WERI-Rb-1 (cell line): ENCODE results near the gene YIPF5.

Experiments used
- DNase-seq: peaks from one replicate; pipeline ENCODE4 v3.0.0-alpha.2; 2020
- H3K27ac ChIP-seq: fragments of 250-450 bp; sonication (Bioruptor Pico); 2 replicates; pipeline ENCODE4 v1.5.1; 2020; ENCODE audit warnings: mild to moderate bottlenecking, moderate library complexity
- H3K27me3 ChIP-seq: fragments of 250-450 bp; sonication (Bioruptor Pico); 2 replicates; pipeline ENCODE4 v1.5.1; 2021; ENCODE audit warnings: mild to moderate bottlenecking, low read depth, moderate library complexity; ENCODE audit not compliant: insufficient read depth, severe bottlenecking
- H3K36me3 ChIP-seq: fragments of 250-450 bp; sonication (Bioruptor Pico); 2 replicates; pipeline ENCODE4 v1.5.1; 2020; ENCODE audit warnings: mild to moderate bottlenecking, moderate library complexity
- H3K4me3 ChIP-seq: 2 replicates; pipeline ENCODE4 v1.5.1; 2011; ENCODE audit warnings: low read depth, mild to moderate bottlenecking, control low read depth, low read length
- H3K9me3 ChIP-seq: fragments of 250-450 bp; sonication (Bioruptor Pico); 2 replicates; pipeline ENCODE4 v1.5.1; 2021; ENCODE audit warnings: mild to moderate bottlenecking, moderate library complexity; ENCODE audit not compliant: severe bottlenecking
- CTCF ChIP-seq: IDR thresholded peaks from 2 replicates; pipeline ENCODE4 v1.5.1; 2011; ENCODE audit warnings: low read depth, mild to moderate bottlenecking, control low read depth, inconsistent platforms, low read length

Gene YIPF5

DNA sequence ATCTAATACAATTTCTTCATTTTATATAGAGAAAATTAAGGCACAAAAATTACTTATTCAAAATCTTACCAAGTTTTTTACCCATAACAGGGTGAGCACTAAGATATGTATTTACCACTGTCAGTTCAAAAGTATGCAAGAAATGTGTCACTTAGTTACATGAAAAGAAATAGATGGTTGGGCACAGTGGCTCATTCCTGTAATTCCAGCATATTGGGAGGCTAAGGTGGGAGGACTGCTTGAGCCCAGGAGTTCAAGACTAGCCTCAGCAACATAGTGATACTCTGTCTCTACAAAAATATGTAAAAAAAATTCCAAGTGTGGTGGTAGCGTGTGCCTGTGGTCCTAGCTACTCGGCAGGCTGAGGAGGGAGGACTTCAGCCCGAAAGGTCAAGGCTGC lies 19.4 kb downstream of the YIPF5 start:
- no peaks in the 10 kb centered on the region for H3K27me3 ChIP-seq
- no peaks in the 10 kb centered on the region for H3K9me3 ChIP-seq
- no peak for TF ChIP-seq CTCF
- no peak for DNase-seq
- no peaks in the 10 kb centered on the region for H3K36me3 ChIP-seq
- no peak overlapping the region for H3K27ac ChIP-seq
- H3K4me3 ChIP-seq = no peak overlapping the region

DNA sequence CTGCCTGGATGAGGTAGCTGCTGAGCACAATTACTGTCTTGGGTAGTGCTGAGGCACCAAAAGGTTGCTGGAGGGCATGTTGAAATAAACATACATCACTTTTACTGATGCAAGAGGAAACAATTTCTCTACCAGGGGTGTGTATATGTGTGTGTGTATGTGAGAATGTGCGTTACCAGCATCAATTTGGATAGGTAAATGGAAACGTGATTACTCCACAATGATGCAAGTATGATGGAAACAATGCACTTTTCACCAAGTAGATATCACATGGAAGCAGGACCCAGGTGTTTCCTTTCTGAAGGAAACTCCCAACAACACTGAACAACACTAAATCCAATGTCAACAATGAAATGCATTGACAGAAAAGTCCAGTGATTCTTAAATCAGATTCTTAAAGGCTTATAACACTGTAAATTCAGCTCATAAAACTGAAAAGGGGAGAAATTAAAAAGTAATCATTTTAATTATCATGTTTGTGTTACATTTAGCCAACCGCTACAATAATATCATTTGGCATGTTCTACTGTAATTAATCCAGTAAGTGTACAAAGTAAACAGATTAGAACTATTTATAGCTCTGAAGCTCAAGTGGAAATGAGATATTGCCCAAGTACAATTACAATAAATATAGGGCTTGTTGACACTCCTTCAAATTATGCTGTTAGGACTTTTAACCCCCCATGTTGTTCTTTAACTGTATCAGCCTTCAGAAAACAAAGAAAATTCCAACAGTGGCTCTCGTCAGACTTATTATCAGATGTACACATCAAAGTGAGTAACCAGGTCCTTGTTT lies 25.3 kb downstream of the YIPF5 start:
- Histone ChIP-seq H3K27me3 (no peaks in the 10 kb centered on the region), H3K9me3 (no peaks in the 10 kb centered on the region), H3K36me3 (no peaks in the 10 kb centered on the region), H3K27ac (no peak overlapping the region), H3K4me3 (no peak overlapping the region)
- DNase-seq = no peak
- TF ChIP-seq CTCF = no peak

DNA sequence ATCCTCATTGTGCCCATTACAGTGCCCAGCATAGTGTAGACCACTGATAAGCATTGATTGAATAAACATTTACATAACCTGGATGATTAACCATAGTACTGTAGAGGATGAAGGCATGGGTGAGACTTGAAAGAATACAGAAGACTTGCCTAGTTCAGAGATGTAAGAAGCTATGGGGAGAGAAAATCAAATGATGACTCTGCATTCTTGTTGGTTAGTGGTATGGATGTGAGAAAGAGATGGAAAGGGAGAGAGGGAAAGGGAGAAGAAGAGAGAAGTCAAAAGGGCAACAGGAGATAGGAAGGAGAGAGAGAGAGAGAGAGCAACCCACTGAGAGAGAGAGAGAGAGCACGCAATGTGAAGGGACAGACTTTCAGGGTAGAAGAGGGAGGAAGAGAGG lies 26.8 kb downstream of the YIPF5 start:
- no peaks in the 10 kb centered on the region for H3K27me3 ChIP-seq
- no peak overlapping the region for H3K27ac ChIP-seq
- no peak for TF ChIP-seq CTCF
- no peaks in the 10 kb centered on the region for H3K36me3 ChIP-seq
- DNase-seq = no peak
- no peak overlapping the region for H3K4me3 ChIP-seq
- no peaks in the 10 kb centered on the region for H3K9me3 ChIP-seq

- TF ChIP-seq CTCF = no peak
- no peaks in the 10 kb centered on the region for H3K27me3 ChIP-seq
Observed at GRCh38 chr5:144142824-144143162, 27.7 kb downstream of the YIPF5 start.

DNA sequence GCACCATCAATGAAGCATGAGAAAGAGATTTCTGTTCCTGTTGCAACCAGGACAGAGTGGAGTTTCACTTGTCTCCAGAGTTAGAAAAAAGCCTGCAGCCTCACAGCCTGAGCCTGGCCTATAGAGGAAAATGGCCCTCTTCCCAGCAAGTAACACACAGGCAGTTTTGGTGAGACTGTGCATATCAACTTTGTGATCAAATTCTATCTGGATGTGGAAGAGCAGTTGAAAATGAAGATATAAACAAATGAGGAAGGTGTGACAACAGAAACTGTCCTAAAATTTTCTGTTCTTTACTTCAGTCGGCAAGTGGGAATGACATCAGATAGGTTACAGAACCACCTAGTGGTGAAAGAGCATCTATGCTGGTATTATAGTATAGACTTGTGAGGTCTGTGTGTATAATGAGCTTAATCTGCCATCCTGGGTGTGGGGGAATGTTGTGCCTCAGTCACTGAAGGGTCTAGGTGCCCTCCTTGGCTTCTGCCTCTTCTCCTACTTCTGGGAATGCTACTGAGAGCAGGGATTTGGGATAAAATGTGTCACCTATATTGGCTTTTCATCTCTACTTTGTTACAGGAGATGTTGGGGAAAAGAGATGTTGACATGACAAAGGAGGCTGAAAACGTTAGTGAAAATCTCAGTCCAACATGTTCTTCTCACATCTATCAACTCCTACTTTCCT lies 28.2 kb downstream of the YIPF5 start:
- Histone ChIP-seq H3K27ac (no peak overlapping the region), H3K4me3 (no peak overlapping the region), H3K27me3 (no peaks in the 10 kb centered on the region), H3K9me3 (no peaks in the 10 kb centered on the region), H3K36me3 (no peaks in the 10 kb centered on the region)
- peak; percentile 56 for TF ChIP-seq CTCF
- DNase-seq = no peak

More at GRCh38 chr5:144142824-144143162, 27.7 kb downstream of the YIPF5 start:
- H3K9me3 ChIP-seq = no peaks in the 10 kb centered on the region
- no peak overlapping the region for H3K27ac ChIP-seq
- H3K36me3 ChIP-seq = no peaks in the 10 kb centered on the region
- DNase-seq = no peak
- no peak overlapping the region for H3K4me3 ChIP-seq
